GM18507 (cell line): Measurements from ENCODE around the gene PDGFRA.

Experiments
- DNase-seq: peaks from one replicate; pipeline ENCODE4 v3.0.0; 2011; ENCODE audit warnings: low read depth; ENCODE audit not compliant: insufficient read length; ENCODE audit errors: extremely low spot score
- FAIRE-seq: peaks from 2 replicates; lab custom pipeline; 2011; peaks lifted over from hg19 to GRCh38; lab: Jason Lieb, UNC

Gene PDGFRA

GRCh38 chr4:54228961-54229501, at the start of gene PDGFRA:
PDGFRA (plus strand) TSS chr4:54229293; CDS start chr4:54258769, 29,476 bp downstream.
- no peak for DNase-seq
- FAIRE-seq, result no peak

- DNase-seq (no peak), FAIRE-seq (no peak)
Measured at GRCh38 chr4:54184581-54184980, 44.5 kb upstream of the PDGFRA start.

- DNase-seq (no peak), FAIRE-seq (no peak)
Measured at GRCh38 chr4:54185044-54185780, 43.9 kb upstream of the PDGFRA start.

GRCh38 chr4:54185866-54186265, 43.2 kb upstream of the PDGFRA start:
- FAIRE-seq (no peak), DNase-seq (no peak)

GRCh38 chr4:54186371-54186770, 42.7 kb upstream of the PDGFRA start:
- FAIRE-seq (no peak), DNase-seq (no peak)

- FAIRE-seq, result no peak
- no peak for DNase-seq
Measured at GRCh38 chr4:54187148-54187547, 41.9 kb upstream of the PDGFRA start.

- no peak for DNase-seq
- FAIRE-seq, result no peak
Measured at GRCh38 chr4:54189140-54189539, 40.0 kb upstream of the PDGFRA start.

GRCh38 chr4:54192811-54193210, 36.3 kb upstream of the PDGFRA start:
- FAIRE-seq (no peak), DNase-seq (no peak)

- DNase-seq (no peak), FAIRE-seq (no peak)
Measured at GRCh38 chr4:54197926-54198325, 31.2 kb upstream of the PDGFRA start.

GRCh38 chr4:54199919-54200318, 29.2 kb upstream of the PDGFRA start:
- DNase-seq (no peak), FAIRE-seq (no peak)

- no peak for FAIRE-seq
- DNase-seq, result no peak
Measured at GRCh38 chr4:54209617-54210016, 19.5 kb upstream of the PDGFRA start.

GRCh38 chr4:54213001-54213400, 16.1 kb upstream of the PDGFRA start:
- DNase-seq, result no peak

GRCh38 chr4:54213761-54214160, 15.3 kb upstream of the PDGFRA start:
- FAIRE-seq, result no peak
- DNase-seq, result no peak

More at GRCh38 chr4:54213001-54213400, 16.1 kb upstream of the PDGFRA start:
- no peak for FAIRE-seq

GRCh38 chr4:54215379-54216077, 13.6 kb upstream of the PDGFRA start:
- FAIRE-seq (no peak), DNase-seq (no peak)

GRCh38 chr4:54217642-54218495, 11.2 kb upstream of the PDGFRA start:
- DNase-seq (no peak), FAIRE-seq (peak; percentile 83)

GRCh38 chr4:54218736-54219135, 10.4 kb upstream of the PDGFRA start:
- DNase-seq (no peak), FAIRE-seq (no peak)

- FAIRE-seq, result no peak
- no peak for DNase-seq
Measured at GRCh38 chr4:54224996-54225597, 4.0 kb upstream of the PDGFRA start.

GRCh38 chr4:54225598-54226403, 3.3 kb upstream of the PDGFRA start:
- FAIRE-seq, result no peak
- DNase-seq, result no peak
